ENCODE data around the gene NSMCE1. TPM values are rescaled to one million over a fixed set of nuclear protein-coding genes. Genes with fewer than 3 reads are reported as not detected.

NSMCE1 gene
- total RNA-seq, 2 donors from 2014 or later: 119 to 165 TPM

GRCh38 chr16:27235055-27235937 lies 33.3 kb downstream of the NSMCE1 start:
- Mint-ChIP-seq H3K27ac (peak overlapping the region; percentile 96), H3K9me3 (no peaks in the 10 kb centered on the region), H3K36me3 (ENCODE audit: insufficient read depth in 2 of 2) (peaks cover 7 to 25% of the 10 kb centered on the region in 2 donors), H3K27me3 (ENCODE audit: low read depth) (no peaks in the 10 kb centered on the region), H3K4me3 (peak overlapping the region; percentile 85), H3K4me1 (ENCODE audit: low read depth) (peaks cover 95% of the 10 kb centered on the region)
- peak; percentile 53 for ATAC-seq (replicated peaks in 1 of 2)
- peak; percentile 83 to 87 for DNase-seq

GRCh38 chr16:27234603-27235002 lies 34.0 kb downstream of the NSMCE1 start:
- DNase-seq (no peak), ATAC-seq (replicated peaks in 1 of 2) (no peak)
- Mint-ChIP-seq H3K36me3 (ENCODE audit: insufficient read depth in 2 of 2) (peaks cover 7 to 27% of the 10 kb centered on the region in 2 donors), H3K4me1 (ENCODE audit: low read depth) (peaks cover 91% of the 10 kb centered on the region), H3K27ac (peak overlapping the region; percentile 96), H3K4me3 (peak overlapping the region; percentile 85), H3K27me3 (ENCODE audit: low read depth) (no peaks in the 10 kb centered on the region), H3K9me3 (no peaks in the 10 kb centered on the region)

- ATAC-seq (replicated peaks in 1 of 2): no peak
- Mint-ChIP-seq H3K27ac (no peak overlapping the region), H3K4me3 (peak overlapping the region; percentile 85), H3K36me3 (ENCODE audit: insufficient read depth in 2 of 2) (peaks cover 7 to 27% of the 10 kb centered on the region in 2 donors), H3K27me3 (ENCODE audit: low read depth) (no peaks in the 10 kb centered on the region), H3K9me3 (no peaks in the 10 kb centered on the region), H3K4me1 (ENCODE audit: low read depth) (peaks cover 91% of the 10 kb centered on the region)
- DNase-seq: no peak
Measured at GRCh38 chr16:27234171-27234570, 34.4 kb downstream of the NSMCE1 start.

GRCh38 chr16:27233731-27234130 lies 34.8 kb downstream of the NSMCE1 start:
- Mint-ChIP-seq H3K27me3 (ENCODE audit: low read depth) (no peaks in the 10 kb centered on the region), H3K9me3 (no peaks in the 10 kb centered on the region), H3K27ac (peak overlapping the region; percentile 96), H3K4me1 (ENCODE audit: low read depth) (peaks cover 91% of the 10 kb centered on the region), H3K4me3 (peak overlapping the region; percentile 85), H3K36me3 (ENCODE audit: insufficient read depth in 2 of 2) (peaks cover 7 to 28% of the 10 kb centered on the region in 2 donors)
- no peak for ATAC-seq (replicated peaks in 1 of 2)
- no peak for DNase-seq

- Mint-ChIP-seq H3K9me3 (no peaks in the 10 kb centered on the region), H3K4me3 (peak overlapping the region; percentile 80 to 85), H3K4me1 (ENCODE audit: low read depth) (peaks cover 84% of the 10 kb centered on the region), H3K27ac (peak overlapping the region; percentile 96), H3K36me3 (ENCODE audit: insufficient read depth in 2 of 2) (peaks cover 7 to 30% of the 10 kb centered on the region in 2 donors), H3K27me3 (ENCODE audit: low read depth) (no peaks in the 10 kb centered on the region)
- DNase-seq (no peak), ATAC-seq (replicated peaks in 1 of 2) (no peak)
Measured at GRCh38 chr16:27232901-27233625, 35.5 kb downstream of the NSMCE1 start.

- H3K27me3 Mint-ChIP-seq (ENCODE audit: low read depth): no peaks in the 10 kb centered on the region
Measured at GRCh38 chr16:27232061-27232900, 36.3 kb downstream of the NSMCE1 start.

GRCh38 chr16:27231692-27232060 lies 36.9 kb downstream of the NSMCE1 start:
- peaks cover 78% of the 10 kb centered on the region for H3K4me1 Mint-ChIP-seq (ENCODE audit: low read depth)
- H3K27me3 Mint-ChIP-seq (ENCODE audit: low read depth): no peaks in the 10 kb centered on the region
- no peaks in the 10 kb centered on the region for H3K9me3 Mint-ChIP-seq
- ATAC-seq (replicated peaks in 1 of 2): no peak
- no peak for DNase-seq
- H3K36me3 Mint-ChIP-seq (ENCODE audit: insufficient read depth in 2 of 2): peaks cover 7 to 29% of the 10 kb centered on the region in 2 donors
- peak overlapping the region; percentile 96 for H3K27ac Mint-ChIP-seq
- peak overlapping the region; percentile 80 to 85 for H3K4me3 Mint-ChIP-seq

More at GRCh38 chr16:27232061-27232900, 36.3 kb downstream of the NSMCE1 start:
- no peaks in the 10 kb centered on the region for H3K9me3 Mint-ChIP-seq
- peak in 1 of 2 donors; percentile 34 for DNase-seq
- H3K4me3 Mint-ChIP-seq: peak overlapping the region; percentile 80 to 85
- H3K36me3 Mint-ChIP-seq (ENCODE audit: insufficient read depth in 2 of 2): peaks cover 7 to 29% of the 10 kb centered on the region in 2 donors
- H3K27ac Mint-ChIP-seq: peak overlapping the region; percentile 96
- no peak for ATAC-seq (replicated peaks in 1 of 2)
- peaks cover 79% of the 10 kb centered on the region for H3K4me1 Mint-ChIP-seq (ENCODE audit: low read depth)

GRCh38 chr16:27230562-27231001 lies 38.0 kb downstream of the NSMCE1 start:
- peak; percentile 59 to 61 for ATAC-seq (replicated peaks in 1 of 2)
- peak overlapping the region; percentile 80 to 85 for H3K4me3 Mint-ChIP-seq
- no peaks in the 10 kb centered on the region for H3K9me3 Mint-ChIP-seq
- peak; percentile 70 to 79 for DNase-seq
- H3K36me3 Mint-ChIP-seq (ENCODE audit: insufficient read depth in 2 of 2): peaks cover 10 to 31% of the 10 kb centered on the region in 2 donors
- peak overlapping the region; percentile 74 for H3K27ac Mint-ChIP-seq
- peaks cover 81% of the 10 kb centered on the region for H3K4me1 Mint-ChIP-seq (ENCODE audit: low read depth)
- no peaks in the 10 kb centered on the region for H3K27me3 Mint-ChIP-seq (ENCODE audit: low read depth)

- Mint-ChIP-seq H3K4me3 (peak overlapping the region in 1 of 2 donors; percentile 24), H3K9me3 (no peaks in the 10 kb centered on the region), H3K4me1 (ENCODE audit: low read depth) (peaks cover 77% of the 10 kb centered on the region), H3K27ac (no peak overlapping the region), H3K27me3 (ENCODE audit: low read depth) (no peaks in the 10 kb centered on the region), H3K36me3 (ENCODE audit: insufficient read depth in 2 of 2) (peaks cover 10 to 31% of the 10 kb centered on the region in 2 donors)
- DNase-seq: no peak
- no peak for ATAC-seq (replicated peaks in 1 of 2)
Measured at GRCh38 chr16:27229891-27230470, 38.6 kb downstream of the NSMCE1 start.

- DNase-seq (no peak), ATAC-seq (replicated peaks in 1 of 2) (no peak)
- Mint-ChIP-seq H3K27ac (no peak overlapping the region), H3K36me3 (ENCODE audit: insufficient read depth in 2 of 2) (peaks cover 10 to 30% of the 10 kb centered on the region in 2 donors), H3K4me1 (ENCODE audit: low read depth) (peaks cover 70% of the 10 kb centered on the region), H3K27me3 (ENCODE audit: low read depth) (no peaks in the 10 kb centered on the region), H3K4me3 (no peak overlapping the region), H3K9me3 (no peaks in the 10 kb centered on the region)
Measured at GRCh38 chr16:27228621-27229501, 39.7 kb downstream of the NSMCE1 start.

GRCh38 chr16:27228045-27228444 lies 40.5 kb downstream of the NSMCE1 start:
- no peak overlapping the region for H3K4me3 Mint-ChIP-seq

More at GRCh38 chr16:27228045-27228444, 40.5 kb downstream of the NSMCE1 start:
- Mint-ChIP-seq H3K9me3 (no peaks in the 10 kb centered on the region), H3K27me3 (ENCODE audit: low read depth) (no peaks in the 10 kb centered on the region), H3K36me3 (ENCODE audit: insufficient read depth in 2 of 2) (peaks cover 10 to 30% of the 10 kb centered on the region in 2 donors), H3K4me1 (ENCODE audit: low read depth) (peaks cover 64% of the 10 kb centered on the region), H3K27ac (no peak overlapping the region)
- ATAC-seq (replicated peaks in 1 of 2): no peak
- DNase-seq: no peak

All from activated T-cell treated with anti-CD3 and anti-CD28 coated beads, Interleukin-2, amount 50 U/mL, for 72 hours (primary cell).